Stimulated activated CD4-positive, alpha-beta T cell treated with anti-CD3 and anti-CD28 coated beads, Interleukin-1b, Interleukin-23, amount 100 ng/mL, for 24 hours (primary cell): Measurements from ENCODE around the gene PLCB1.

Experiments
- DNase-seq, 4 experiments: peaks; one replicate each; pipeline ENCODE4 v3.0.0-alpha.2; 2020; ENCODE audit warnings: low read depth in 4 of 4, low spot score in 1 of 4

PLCB1 gene

DNA sequence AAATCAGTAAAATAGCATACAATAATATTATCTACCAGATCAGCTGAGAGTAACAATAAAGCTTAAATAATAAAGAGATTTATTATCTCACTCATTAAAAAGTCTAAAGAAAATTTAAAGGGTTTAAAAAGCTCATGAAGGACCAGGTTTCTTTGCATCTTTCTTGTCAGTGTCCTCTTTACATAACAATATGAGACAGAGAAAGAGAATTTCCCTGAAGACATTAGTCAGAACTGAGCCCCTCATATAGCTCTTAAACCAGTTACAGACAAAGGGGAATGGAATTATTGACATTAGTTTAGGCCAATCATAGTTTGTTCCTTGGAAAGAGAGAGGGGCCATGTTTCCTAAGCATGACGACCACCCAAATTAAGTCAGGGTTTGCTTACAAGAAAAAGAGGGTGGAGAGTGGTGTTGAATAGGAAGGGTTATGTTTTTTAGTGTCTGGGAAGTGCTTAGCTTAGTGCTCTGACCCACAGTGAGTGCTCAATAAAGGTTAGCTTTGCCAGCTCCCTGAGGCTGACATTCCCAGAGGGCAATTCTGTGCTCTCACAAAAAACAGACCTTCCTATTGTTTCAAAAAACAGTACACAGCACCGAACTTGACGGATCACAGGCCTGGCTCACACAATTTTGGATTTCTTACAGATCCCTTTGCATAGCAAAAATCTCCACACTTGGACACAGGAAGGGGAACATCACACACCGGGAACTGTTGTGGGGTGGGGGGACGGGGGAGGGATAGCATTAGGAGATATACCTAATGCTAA lies 3.6 kb upstream of the PLCB1 start:
- no peak for DNase-seq

- no peak for DNase-seq
These were observed 2.7 kb upstream of the PLCB1 start for GRCh38 chr20:8129211-8129976.

DNA sequence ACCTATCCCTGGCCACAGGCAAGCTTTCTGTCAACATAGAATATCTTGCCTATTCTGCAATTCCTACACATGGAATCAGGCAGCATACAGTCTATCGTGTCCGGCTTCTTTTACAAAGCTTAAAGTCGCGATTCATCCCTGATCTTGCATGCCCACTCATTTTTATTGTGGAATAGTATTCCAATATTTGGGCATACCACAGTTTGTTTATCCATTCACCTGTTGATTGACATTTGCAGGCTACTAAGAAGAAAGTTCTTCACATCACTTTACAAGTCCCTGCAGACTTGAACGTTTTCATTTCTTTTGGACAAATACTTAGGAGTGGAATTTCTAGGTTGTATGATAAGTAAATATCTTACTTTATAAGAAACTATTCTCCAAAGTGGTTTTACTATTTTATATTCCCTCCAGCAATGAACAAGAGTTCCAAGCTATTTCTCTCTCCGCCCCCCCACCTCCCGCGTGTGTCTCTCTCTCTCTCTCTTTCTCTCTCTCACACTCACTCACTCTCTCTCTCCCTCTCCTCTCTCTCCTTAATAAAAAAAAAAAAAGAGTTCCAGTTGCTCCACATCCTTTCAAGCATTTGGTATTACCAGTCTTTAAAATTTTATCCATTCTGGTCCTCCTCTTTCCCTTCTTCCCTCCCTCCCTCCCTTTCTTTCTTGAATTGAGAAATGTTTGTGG lies 1.1 kb upstream of the PLCB1 start:
- no peak for DNase-seq

DNA sequence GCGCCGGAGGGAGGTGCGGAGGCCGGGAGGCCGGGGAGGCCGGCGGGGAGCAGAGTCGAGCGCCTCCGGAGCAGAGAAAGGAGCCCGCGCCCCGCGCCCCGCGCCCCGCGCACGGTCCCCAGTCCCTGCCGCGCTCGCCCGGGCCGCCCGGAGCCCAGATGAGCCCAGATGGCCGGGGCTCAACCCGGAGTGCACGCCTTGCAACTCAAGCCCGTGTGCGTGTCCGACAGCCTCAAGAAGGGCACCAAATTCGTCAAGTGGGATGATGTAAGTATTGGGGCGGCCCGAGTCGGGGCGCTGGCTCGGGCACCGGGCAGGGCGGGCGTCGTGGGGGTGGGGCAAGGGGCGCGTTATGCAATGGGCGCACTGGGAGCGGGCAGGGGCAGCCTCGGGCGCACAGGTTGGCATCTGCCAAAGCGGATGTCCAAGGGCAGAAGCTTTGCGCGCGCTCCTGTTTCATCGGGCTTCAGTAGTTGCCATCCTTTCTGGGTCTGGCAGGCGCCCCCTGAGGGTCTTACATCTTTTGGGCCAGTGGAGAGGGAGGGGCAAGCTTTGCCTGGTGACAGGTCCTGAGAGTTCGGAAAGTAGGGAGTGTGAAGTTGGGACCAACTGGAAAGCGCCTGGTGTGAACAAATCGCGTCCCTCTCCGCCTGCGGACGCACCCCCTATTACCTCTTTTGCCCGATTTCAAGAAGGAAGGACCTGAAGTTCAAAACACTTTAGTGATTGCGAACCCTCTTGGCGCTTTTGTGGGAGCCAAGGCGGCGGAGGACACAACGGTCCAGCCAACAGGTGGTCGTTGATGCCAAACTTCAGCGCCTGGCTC lies 631 bp downstream of the PLCB1 start:
- DNase-seq: peak in 1 of 4 experiments; percentile 2

DNA sequence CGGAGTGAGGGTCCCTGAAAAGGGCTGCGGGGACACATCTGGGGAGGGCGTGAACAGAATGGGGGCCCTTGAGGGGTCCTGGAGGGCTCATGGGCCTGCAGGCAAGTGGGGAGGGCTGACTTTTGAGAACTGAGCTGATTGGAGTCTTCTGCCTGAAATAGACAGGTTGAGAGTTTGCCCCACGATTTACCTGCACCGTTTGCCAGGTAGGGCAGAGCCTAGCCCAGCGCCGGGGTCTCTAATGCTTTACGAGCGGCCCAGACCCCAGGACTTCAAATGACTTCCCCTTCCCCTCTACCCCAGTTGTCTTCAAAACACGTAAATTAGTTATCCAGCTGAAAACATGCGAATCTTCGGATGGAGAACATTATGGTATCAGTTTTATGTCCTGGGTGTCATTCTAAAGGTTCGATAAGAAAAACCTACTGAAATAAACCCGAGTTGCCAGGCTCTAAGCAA lies 1.3 kb downstream of the PLCB1 start:
- DNase-seq: no peak

DNA sequence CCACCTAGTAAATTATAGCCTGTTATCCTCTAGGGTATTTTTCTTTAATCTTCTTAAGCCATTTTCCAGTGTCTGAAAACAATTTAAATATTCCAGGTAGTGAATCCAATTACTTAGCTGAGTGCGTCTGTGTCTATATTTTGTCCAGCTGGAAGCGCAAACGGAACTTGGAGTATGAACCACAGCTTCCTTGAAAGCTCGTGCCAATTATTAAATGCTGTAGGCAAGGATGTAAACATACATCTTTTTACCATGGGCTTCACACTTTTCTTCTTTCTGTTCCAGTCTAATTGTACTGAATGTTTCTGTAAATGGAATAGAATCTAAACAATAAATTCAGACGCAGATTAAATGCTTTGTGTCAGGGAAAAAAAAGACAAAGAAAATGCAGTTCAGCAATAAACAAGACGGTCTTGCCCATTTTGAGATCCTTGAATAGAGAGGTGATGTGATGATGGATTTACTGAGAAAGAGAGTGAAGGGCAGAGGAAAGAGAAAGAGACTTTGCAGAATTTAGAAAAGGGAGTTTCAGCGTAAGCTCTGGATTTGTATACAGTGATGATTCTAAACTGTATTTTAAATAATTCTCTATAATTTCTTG lies 1.9 kb downstream of the PLCB1 start:
- DNase-seq: no peak

DNA sequence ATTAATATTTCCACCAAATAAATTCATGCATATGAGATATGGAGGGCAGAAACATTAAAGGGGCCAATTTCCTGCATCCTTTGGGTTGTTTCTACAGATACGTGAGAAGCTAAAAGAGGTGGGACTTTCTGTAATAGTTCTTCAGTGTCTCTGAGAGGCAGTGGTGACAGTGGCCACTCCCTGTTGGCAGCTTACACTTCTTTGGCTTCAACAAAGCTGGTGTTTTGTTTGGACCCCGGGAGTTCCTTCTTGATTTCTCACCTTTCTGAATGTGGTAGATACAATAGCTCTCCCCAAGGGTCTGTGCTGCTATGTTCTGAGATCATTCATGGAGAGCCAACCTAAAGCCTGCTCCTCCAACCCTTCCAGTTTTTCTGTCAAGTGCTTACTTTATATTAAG lies 7.8 kb downstream of the PLCB1 start:
- DNase-seq: no peak

GRCh38 chr20:8143474-8143873 lies 11.4 kb downstream of the PLCB1 start:
- no peak for DNase-seq

- no peak for DNase-seq
These were observed 12.5 kb downstream of the PLCB1 start for GRCh38 chr20:8144282-8145245.

DNA sequence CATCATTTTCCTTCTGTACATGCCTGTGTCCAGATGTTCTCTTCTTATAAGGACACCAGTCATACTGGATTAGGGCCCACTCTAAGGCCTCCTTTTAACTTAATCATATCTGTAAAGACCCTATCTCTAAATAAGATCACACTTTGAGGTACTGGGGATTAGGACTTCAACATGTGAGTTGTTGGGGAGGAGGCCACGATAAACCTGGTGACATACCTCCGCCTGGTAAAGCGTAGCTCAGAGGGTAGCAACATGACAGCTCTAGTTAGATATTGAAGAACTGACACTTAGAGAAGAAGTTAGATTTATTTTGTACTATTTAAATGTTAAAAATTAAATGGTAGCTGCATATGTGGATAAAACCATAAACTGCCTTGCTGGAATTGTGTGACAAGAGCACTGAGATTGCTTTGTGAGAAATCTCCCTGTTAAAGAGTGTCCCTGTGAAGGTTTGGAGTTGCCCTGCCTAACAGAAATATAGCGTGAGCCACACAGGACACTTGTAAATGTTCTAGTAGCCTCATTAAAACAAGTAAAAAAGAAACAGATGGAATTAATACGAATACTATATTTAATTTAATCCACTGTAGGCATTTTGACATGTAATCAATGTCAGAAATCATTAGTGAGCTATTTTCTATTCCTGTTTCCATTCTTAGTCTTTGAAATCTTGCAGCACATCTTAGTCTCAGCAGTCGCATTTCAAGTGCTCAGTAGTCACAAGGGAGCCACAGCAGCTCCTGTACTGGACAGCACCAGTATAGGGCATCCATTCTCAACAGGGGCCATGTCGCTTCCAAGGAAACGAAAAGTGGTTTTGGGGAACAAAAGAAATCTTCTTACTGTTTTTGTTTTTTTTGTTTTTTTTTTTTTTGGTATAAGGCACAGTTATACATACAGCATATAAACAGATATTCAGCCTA lies 13.4 kb downstream of the PLCB1 start:
- no peak for DNase-seq

GRCh38 chr20:8147476-8147875 lies 15.4 kb downstream of the PLCB1 start:
- DNase-seq: no peak

DNA sequence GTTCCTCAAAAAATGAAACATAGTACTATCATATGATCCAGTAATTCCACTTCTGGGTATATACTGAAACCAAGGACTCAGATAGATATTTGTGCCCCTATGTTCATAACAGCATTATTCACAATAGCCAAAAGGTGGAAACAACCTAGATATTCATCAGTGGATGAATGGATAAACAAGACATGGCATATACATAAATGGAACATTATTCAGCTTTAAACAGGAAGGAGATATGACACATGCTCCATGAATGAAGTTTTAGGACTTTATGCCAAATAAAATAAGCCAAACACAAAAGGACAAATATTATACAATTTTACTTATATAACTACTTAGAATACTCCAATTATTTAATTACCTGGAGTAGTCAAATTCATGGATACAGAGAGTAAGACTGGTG lies 16.4 kb downstream of the PLCB1 start:
- no peak for DNase-seq

DNA sequence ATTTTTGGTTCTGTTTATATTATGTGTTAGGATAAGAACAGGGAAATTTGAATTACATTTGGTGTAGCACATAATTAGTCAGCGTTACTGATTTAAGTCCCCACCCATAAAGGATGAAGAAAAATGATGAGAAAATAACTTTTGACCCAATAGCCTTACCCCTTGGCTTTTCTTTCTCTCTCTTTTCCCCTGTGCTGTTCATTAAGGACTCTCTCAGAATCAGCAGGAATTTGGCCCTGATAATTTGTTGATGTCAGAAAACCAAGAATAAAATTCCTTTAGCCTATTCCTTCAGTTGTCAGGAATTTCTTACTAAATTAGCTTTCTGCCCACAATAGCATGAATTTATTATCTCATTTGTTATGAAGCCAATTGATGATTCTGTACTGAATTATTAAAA lies 18.5 kb downstream of the PLCB1 start:
- no peak for DNase-seq

DNA sequence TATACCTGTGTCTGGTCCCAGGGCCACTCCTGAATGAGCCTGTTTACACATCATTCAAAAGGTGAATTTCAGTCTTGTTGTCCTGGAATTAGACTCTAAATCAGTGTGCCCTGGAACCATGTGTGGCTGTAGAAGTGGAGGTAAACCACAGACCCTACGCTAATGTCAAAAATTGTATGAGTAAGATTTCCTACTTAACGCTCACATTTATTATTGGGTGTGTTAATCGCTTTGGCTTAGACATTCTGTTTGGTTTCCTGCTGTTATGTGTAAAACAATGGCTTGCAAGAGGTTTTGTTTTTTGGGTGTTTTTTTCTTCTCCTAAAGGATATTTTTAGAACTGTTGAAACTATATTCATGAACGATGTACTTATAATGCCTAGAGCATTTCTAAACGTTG lies 19.3 kb downstream of the PLCB1 start:
- no peak for DNase-seq

GRCh38 chr20:8152183-8152582 lies 20.1 kb downstream of the PLCB1 start:
- DNase-seq: no peak

GRCh38 chr20:8152847-8153246 lies 20.8 kb downstream of the PLCB1 start:
- no peak for DNase-seq

GRCh38 chr20:8153281-8153908 lies 21.3 kb downstream of the PLCB1 start:
- no peak for DNase-seq

- DNase-seq: no peak
These were observed 22.6 kb downstream of the PLCB1 start for GRCh38 chr20:8154638-8155037.
